Keratinocyte (primary cell): ENCODE data around the gene NR6A1. TPM values are rescaled to one million over a fixed set of nuclear protein-coding genes. Genes with fewer than 3 reads are reported as not detected.

Experiments used
- DNase-seq: peaks from one replicate; pipeline ENCODE4 v3.0.0-alpha.2; 2011; ENCODE audit warnings: low read depth, missing footprints, low spot score
- FAIRE-seq: peaks from 2 replicates; lab custom pipeline; 2011; peaks lifted over from hg19 to GRCh38; lab: Jason Lieb, UNC
- H2AFZ ChIP-seq: 2 replicates; pipeline ENCODE4 v1.6.0; 2012; ENCODE audit warnings: low read length, control low read depth, inconsistent platforms; ENCODE audit not compliant: control insufficient read depth
- H3K27ac ChIP-seq: 2 replicates; pipeline ENCODE4 v1.5.1; 2011; ENCODE audit warnings: low read length; ENCODE audit not compliant: control insufficient read depth, insufficient read depth
- H3K27me3 ChIP-seq: 3 replicates; pipeline ENCODE4 v1.6.0; 2011; ENCODE audit warnings: low read length; ENCODE audit not compliant: control insufficient read depth, insufficient read depth; ENCODE audit errors: extremely low read depth
- H3K36me3 ChIP-seq, 2 experiments: 2 replicates in 1 of 2; 3 replicates in 1 of 2; pipeline ENCODE4 v1.5.1; 2011; ENCODE audit warnings: low read length in 2 of 2, mild to moderate bottlenecking in 1 of 2; ENCODE audit not compliant: control insufficient read depth in 2 of 2, insufficient read depth in 2 of 2; ENCODE audit errors: extremely low read depth in 1 of 2
- H3K4me1 ChIP-seq: 3 replicates; pipeline ENCODE4 v1.5.1; 2011; ENCODE audit warnings: low read length; ENCODE audit not compliant: control insufficient read depth, insufficient read depth; ENCODE audit errors: extremely low read depth
- H3K4me2 ChIP-seq: 3 replicates; pipeline ENCODE4 v1.6.0; 2011; ENCODE audit warnings: low read depth, low read length; ENCODE audit not compliant: control insufficient read depth, insufficient read depth; ENCODE audit errors: extremely low read depth
- H3K4me3 ChIP-seq, 3 experiments: fragments of 200-600 bp in 1 of 3; sonication (generic) in 1 of 3; 2 replicates in 2 of 3; 3 replicates in 1 of 3; pipeline ENCODE4 v1.5.1; 2011 to 2016; ENCODE audit warnings: low read length in 3 of 3, mild to moderate bottlenecking in 3 of 3, control low read depth in 2 of 3, inconsistent platforms in 1 of 3, low read depth in 1 of 3, mixed read lengths in 1 of 3, mixed run types in 1 of 3, moderate library complexity in 1 of 3; ENCODE audit not compliant: control insufficient read depth in 2 of 3, insufficient read depth in 2 of 3; ENCODE audit errors: extremely low read depth in 1 of 3
- H3K79me2 ChIP-seq: 2 replicates; pipeline ENCODE4 v1.6.0; 2012; ENCODE audit warnings: low read length; ENCODE audit not compliant: control insufficient read depth, insufficient read depth
- H3K9ac ChIP-seq: 3 replicates; pipeline ENCODE4 v1.6.0; 2011; ENCODE audit warnings: low read length; ENCODE audit not compliant: control insufficient read depth, insufficient read depth; ENCODE audit errors: extremely low read depth
- H3K9me1 ChIP-seq: 3 replicates; pipeline ENCODE4 v1.6.0; 2011; ENCODE audit warnings: low read length; ENCODE audit not compliant: control insufficient read depth, insufficient read depth; ENCODE audit errors: extremely low read depth
- H3K9me3 ChIP-seq: 2 replicates; pipeline ENCODE4 v1.5.1; 2012; ENCODE audit warnings: low read depth, low read length; ENCODE audit not compliant: control insufficient read depth
- H4K20me1 ChIP-seq: 3 replicates; pipeline ENCODE4 v1.6.0; 2011; ENCODE audit warnings: low read length; ENCODE audit not compliant: control insufficient read depth, insufficient read depth; ENCODE audit errors: extremely low read depth
- EZH2 ChIP-seq: IDR thresholded peaks from one replicate; pipeline ENCODE4 v1.6.1; 2012; ENCODE audit warnings: inconsistent platforms, mild to moderate bottlenecking, low read length, moderate library complexity
- dilution Hi-C: fragments of 300-500 bp; cut with MboI; formaldehyde crosslinking; loops from one replicate; pipeline ENCODE4 v1.7.0; 2020; ENCODE audit warnings: low sequenced_read_pairs; ENCODE audit not compliant: extremely low pct_ligation_motif_present
- polyA plus RNA-seq, 5 experiments: library from polyadenylated mRNA; depleted of rRNA in 3 of 5; stranded (reverse) in 3 of 5; stranded (forward) in 1 of 5; unstranded in 1 of 5; fragments of >200 nt; gene quantifications; 1 replicate in 1 of 5; 2 replicates in 3 of 5; 3 replicates in 1 of 5; pipeline versions ENCODE4 v1.2.1 to v1.2.3, GENCODE V29; 2011 to 2012; ENCODE audit warnings: missing spikeins in 2 of 5, low read depth in 1 of 5, low replicate concordance in 1 of 5
- TF ChIP-seq, protein P1 (sequence below), 3 experiments: IDR thresholded peaks in 1 of 3; conservative IDR thresholded peaks in 1 of 3; optimal IDR thresholded peaks in 1 of 3; 2 replicates in 2 of 3; 3 replicates in 1 of 3; pipeline versions ENCODE3 to v1.5.1; 2011; ENCODE audit warnings: low read length in 3 of 3, mild to moderate bottlenecking in 3 of 3, moderate library complexity in 2 of 3, control low read depth in 1 of 3, inconsistent platforms in 1 of 3; ENCODE audit not compliant: insufficient read depth in 2 of 3; ENCODE audit errors: extremely low read depth in 1 of 3

The NR6A1 gene
- polyA plus RNA-seq, 1 donor (not counting 4 experiments of a cell fraction or from before 2014, with no cell fraction given), result 1.8 TPM

DNA sequence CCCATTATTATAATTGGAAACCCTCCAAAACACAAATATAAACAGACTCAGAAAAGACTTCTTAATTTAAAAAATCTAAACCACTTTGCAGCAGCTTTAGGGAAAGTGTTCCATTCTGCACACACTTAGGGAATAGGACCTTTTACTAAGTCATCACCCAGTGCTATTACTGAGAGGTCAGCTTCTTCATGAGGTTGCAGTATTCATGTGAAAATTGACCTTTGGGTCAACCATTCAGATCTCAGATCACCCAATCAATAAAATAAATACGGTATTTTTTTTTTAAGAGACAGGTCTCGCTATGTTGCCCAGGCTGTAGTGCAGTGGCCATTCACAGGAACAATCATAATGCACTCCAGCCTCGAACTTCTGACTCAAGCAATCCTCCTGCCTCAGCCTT is 21.8 kb downstream of the NR6A1 start:
- Histone ChIP-seq H3K79me2 (peaks cover 4% of the 10 kb centered on the region), H2AFZ (no peak overlapping the region), H3K4me3 (no peak overlapping the region), H3K9me3 (no peaks in the 10 kb centered on the region), H3K27ac (no peak overlapping the region), H3K4me1 (peaks cover 9% of the 10 kb centered on the region), H3K36me3 (no peaks in the 10 kb centered on the region), H3K27me3 (no peaks in the 10 kb centered on the region), H4K20me1 (no peaks in the 10 kb centered on the region), H3K9ac (no peak overlapping the region), H3K9me1 (no peaks in the 10 kb centered on the region), H3K4me2 (no peak overlapping the region)
- dilution Hi-C loops, result no loop called here
- TF ChIP-seq, protein P1, sequence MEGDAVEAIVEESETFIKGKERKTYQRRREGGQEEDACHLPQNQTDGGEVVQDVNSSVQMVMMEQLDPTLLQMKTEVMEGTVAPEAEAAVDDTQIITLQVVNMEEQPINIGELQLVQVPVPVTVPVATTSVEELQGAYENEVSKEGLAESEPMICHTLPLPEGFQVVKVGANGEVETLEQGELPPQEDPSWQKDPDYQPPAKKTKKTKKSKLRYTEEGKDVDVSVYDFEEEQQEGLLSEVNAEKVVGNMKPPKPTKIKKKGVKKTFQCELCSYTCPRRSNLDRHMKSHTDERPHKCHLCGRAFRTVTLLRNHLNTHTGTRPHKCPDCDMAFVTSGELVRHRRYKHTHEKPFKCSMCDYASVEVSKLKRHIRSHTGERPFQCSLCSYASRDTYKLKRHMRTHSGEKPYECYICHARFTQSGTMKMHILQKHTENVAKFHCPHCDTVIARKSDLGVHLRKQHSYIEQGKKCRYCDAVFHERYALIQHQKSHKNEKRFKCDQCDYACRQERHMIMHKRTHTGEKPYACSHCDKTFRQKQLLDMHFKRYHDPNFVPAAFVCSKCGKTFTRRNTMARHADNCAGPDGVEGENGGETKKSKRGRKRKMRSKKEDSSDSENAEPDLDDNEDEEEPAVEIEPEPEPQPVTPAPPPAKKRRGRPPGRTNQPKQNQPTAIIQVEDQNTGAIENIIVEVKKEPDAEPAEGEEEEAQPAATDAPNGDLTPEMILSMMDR (optimal IDR thresholded peaks at IDR 0.05 in 1 of 3, IDR thresholded peaks at IDR 0.05 in 1 of 3, conservative IDR thresholded peaks at IDR 0.05 in 1 of 3; ENCODE audit: extremely low read depth in 1 of 3, insufficient read depth in 2 of 3, low read length in 3 of 3), result no peak
- TF ChIP-seq EZH2, result no peak
- FAIRE-seq (no peak), DNase-seq (no peak)

- TF ChIP-seq, protein P1 (optimal IDR thresholded peaks at IDR 0.05 in 1 of 3, IDR thresholded peaks at IDR 0.05 in 1 of 3, conservative IDR thresholded peaks at IDR 0.05 in 1 of 3; ENCODE audit: extremely low read depth in 1 of 3, insufficient read depth in 2 of 3, low read length in 3 of 3), result no peak
- TF ChIP-seq EZH2, result no peak
- FAIRE-seq, result no peak
- Histone ChIP-seq H3K36me3 (no peaks in the 10 kb centered on the region), H3K4me3 (no peak overlapping the region), H3K27me3 (no peaks in the 10 kb centered on the region), H2AFZ (no peak overlapping the region), H3K27ac (no peak overlapping the region), H3K4me1 (peaks cover 4% of the 10 kb centered on the region), H3K4me2 (no peak overlapping the region), H3K9me1 (no peaks in the 10 kb centered on the region), H3K79me2 (peaks cover 4% of the 10 kb centered on the region), H4K20me1 (no peaks in the 10 kb centered on the region), H3K9me3 (no peaks in the 10 kb centered on the region), H3K9ac (no peak overlapping the region)
- dilution Hi-C loops, result no loop called here
- no peak for DNase-seq
These were observed 24.0 kb downstream of the NR6A1 start for GRCh38 chr9:124747065-124747464.
